Measurements from ENCODE around the gene DHH. TPM values are rescaled to one million over a fixed set of nuclear protein-coding genes. Genes with fewer than 3 reads are reported as not detected.

Gene DHH
- polyA plus RNA-seq, 1 of the 3 experiments (the other 2 are of a cell fraction), result 0.13 TPM

- Histone ChIP-seq H3K4me3 (ENCODE audit: low read depth in 2 of 2, low read length in 1 of 2) (peak overlapping the region; percentile 20 to 48; a peak in 1 of 4 replicates), H3K9me3 (no peaks in the 10 kb centered on the region), H3K27ac (ENCODE audit: low read depth in 2 of 2, low read length in 1 of 2) (no peak overlapping the region), H2AFZ (ENCODE audit: low read depth) (peak overlapping the region; percentile 68; the same call in 1 of the 2 replicates), H3K4me2 (peak overlapping the region; percentile 75), H3K4me1 (ENCODE audit: control insufficient read depth in 1 of 2, insufficient read depth in 2 of 2, low read depth in 1 of 2, low read length in 1 of 2) (peaks cover 0 to 37% of the 10 kb centered on the region in 2 experiments; a peak in 1 of 4 replicates), H3K9ac (no peak overlapping the region), H3K9me2 (no peaks in the 10 kb centered on the region), H3K27me3 (ENCODE audit: insufficient read depth) (peaks cover 12% of the 10 kb centered on the region; the same call in 1 of the 2 replicates), H3K79me2 (ENCODE audit: insufficient read depth) (no peaks in the 10 kb centered on the region), H3F3A (replicated peaks; ENCODE audit: insufficient read depth) (peaks cover 3% of the 10 kb centered on the region), H4K20me1 (ENCODE audit: insufficient read depth) (no peaks in the 10 kb centered on the region), H3K36me3 (replicated peaks in 1 of 2; ENCODE audit: control insufficient read depth in 1 of 2, insufficient read depth in 2 of 2, low read length in 1 of 2) (peaks cover 3 to 9% of the 10 kb centered on the region in 2 experiments)
- 0 out of 2 replicates have a peak, but pooled peaks have one; percentile 12 for TF ChIP-seq SMC3 (IDR thresholded peaks at IDR 0.05; ENCODE audit: low read depth, low read length)
- peak; percentile 51 for TF ChIP-seq RAD21 (IDR thresholded peaks at IDR 0.05; ENCODE audit: low read length)
- 0 out of 2 replicates have a peak, but pooled peaks have one; percentile 27 for TF ChIP-seq GATA2 (CRISPR knock-in tag; IDR thresholded peaks at IDR 0.05)
- TF ChIP-seq, protein P1, sequence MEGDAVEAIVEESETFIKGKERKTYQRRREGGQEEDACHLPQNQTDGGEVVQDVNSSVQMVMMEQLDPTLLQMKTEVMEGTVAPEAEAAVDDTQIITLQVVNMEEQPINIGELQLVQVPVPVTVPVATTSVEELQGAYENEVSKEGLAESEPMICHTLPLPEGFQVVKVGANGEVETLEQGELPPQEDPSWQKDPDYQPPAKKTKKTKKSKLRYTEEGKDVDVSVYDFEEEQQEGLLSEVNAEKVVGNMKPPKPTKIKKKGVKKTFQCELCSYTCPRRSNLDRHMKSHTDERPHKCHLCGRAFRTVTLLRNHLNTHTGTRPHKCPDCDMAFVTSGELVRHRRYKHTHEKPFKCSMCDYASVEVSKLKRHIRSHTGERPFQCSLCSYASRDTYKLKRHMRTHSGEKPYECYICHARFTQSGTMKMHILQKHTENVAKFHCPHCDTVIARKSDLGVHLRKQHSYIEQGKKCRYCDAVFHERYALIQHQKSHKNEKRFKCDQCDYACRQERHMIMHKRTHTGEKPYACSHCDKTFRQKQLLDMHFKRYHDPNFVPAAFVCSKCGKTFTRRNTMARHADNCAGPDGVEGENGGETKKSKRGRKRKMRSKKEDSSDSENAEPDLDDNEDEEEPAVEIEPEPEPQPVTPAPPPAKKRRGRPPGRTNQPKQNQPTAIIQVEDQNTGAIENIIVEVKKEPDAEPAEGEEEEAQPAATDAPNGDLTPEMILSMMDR (IDR thresholded peaks at IDR 0.05), result peak; percentile 53
- no peak for TF ChIP-seq REST (IDR thresholded peaks at IDR 0.05; ENCODE audit: low read depth, low read length)
- 18% methylated on average over 20 of the region's 32 CpGs for WGBS (ENCODE audit: low lambda C conversion rate)
- POLR2A ChIA-PET, result interaction anchor here (0.5 to 1.3 kb wide), 4 partner anchors 13 to 96 kb away, joined by 3 to 7 read pairs (median 3); partner anchors contain the start of gene TUBA1B
- CTCF ChIA-PET, result interaction anchor here (0.5 to 25.0 kb wide), 32 partner anchors 8 to 614 kb away, joined by 3 to 315 read pairs (median 4); partner anchors contain the start of genes LMBR1L, RHEBL1 and TUBA1B
- DNase-seq, result peak; percentile 77
Measured at GRCh38 chr12:49092086-49092815, 2.4 kb downstream of the DHH start.

DNA sequence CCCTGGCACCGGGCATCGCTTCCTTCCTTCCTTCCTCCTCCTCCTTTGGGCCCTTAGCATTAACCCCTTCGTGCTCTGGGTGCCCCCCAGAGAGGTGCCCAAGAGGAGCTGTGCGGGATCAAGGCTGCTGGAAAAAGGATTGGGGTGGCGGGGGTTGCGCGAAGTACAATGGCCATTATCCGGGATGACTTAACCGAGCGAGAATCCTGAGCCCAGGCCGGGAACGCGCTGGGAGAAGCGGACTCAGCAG is 2.8 kb downstream of the DHH start:
- no peaks in the 10 kb centered on the region for H3K9me2 ChIP-seq
- H3K36me3 ChIP-seq (replicated peaks in 1 of 2; ENCODE audit: control insufficient read depth in 1 of 2, insufficient read depth in 2 of 2, low read length in 1 of 2), result peaks cover 0 to 9% of the 10 kb centered on the region in 2 experiments
- H3K4me1 ChIP-seq (ENCODE audit: control insufficient read depth in 1 of 2, insufficient read depth in 2 of 2, low read depth in 1 of 2, low read length in 1 of 2), result peaks cover 0 to 37% of the 10 kb centered on the region in 2 experiments; a peak in 1 of 4 replicates
- WGBS (ENCODE audit: low lambda C conversion rate), result 33% methylated on average over 13 of the region's 14 CpGs
- H3K27ac ChIP-seq (ENCODE audit: low read depth in 2 of 2, low read length in 1 of 2), result no peak overlapping the region
- CTCF ChIA-PET, result interaction anchor here (0.5 to 25.0 kb wide), 25 partner anchors 8 to 239 kb away, joined by 3 to 315 read pairs (median 4); partner anchors contain the start of genes LMBR1L, RHEBL1 and TUBA1B
- no peak overlapping the region; the same call in 1 of the 2 replicates for H2AFZ ChIP-seq (ENCODE audit: low read depth)
- TF ChIP-seq RXRA (IDR thresholded peaks at IDR 0.05; ENCODE audit: borderline replicate concordance, low read depth), result no peak
- TF ChIP-seq RCOR1 (IDR thresholded peaks at IDR 0.05; ENCODE audit: low read length), result no peak
- peaks cover 12% of the 10 kb centered on the region; the same call in 1 of the 2 replicates for H3K27me3 ChIP-seq (ENCODE audit: insufficient read depth)
- H3F3A ChIP-seq (replicated peaks; ENCODE audit: insufficient read depth), result peaks cover 3% of the 10 kb centered on the region
- POLR2A ChIA-PET, result interaction anchor here (0.5 to 1.3 kb wide), 4 partner anchors 14 to 97 kb away, joined by 3 to 7 read pairs (median 3); partner anchors contain the start of gene TUBA1B
- no peak overlapping the region for H3K9ac ChIP-seq
- peak overlapping the region; percentile 75 for H3K4me2 ChIP-seq
- peak overlapping the region in 1 of 2 experiments; percentile 48; a peak in 1 of 4 replicates for H3K4me3 ChIP-seq (ENCODE audit: low read depth in 2 of 2, low read length in 1 of 2)
- DNase-seq, result no peak
- H4K20me1 ChIP-seq (ENCODE audit: insufficient read depth), result no peaks in the 10 kb centered on the region
- no peaks in the 10 kb centered on the region for H3K79me2 ChIP-seq (ENCODE audit: insufficient read depth)
- H3K9me3 ChIP-seq, result no peaks in the 10 kb centered on the region

All from SK-N-SH (cell line).